Measurements from ENCODE around the gene KRTAP5-6.

Gene KRTAP5-6

DNA sequence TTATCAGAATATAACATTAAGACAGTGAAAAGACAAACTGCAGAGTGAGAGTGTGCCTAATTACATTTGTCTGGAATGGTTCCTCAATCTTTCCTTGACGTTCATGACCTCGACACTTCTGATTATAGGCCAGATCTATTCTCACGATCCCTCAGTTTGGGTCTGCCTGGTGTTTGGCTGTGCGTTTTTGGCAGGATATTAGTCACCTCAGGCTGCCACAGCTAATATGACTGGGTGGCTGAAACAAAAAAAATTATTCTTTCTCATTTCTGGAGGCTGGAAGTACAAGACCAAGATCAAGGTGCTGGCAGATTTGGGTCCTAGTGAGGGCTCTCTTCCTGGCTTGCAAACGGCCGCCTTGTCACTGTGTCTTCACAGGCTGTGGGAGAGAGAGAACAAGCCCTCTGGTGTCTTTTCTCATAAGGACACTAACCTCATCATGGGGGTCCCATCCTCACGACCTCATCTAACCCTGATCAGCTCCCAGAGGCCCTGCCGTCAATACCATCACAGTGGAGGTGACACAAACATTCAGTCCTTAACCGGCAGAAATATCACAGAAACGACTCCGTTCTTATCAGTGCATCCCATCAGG is 30.2 kb downstream of the KRTAP5-6 start:
- POLR2A ChIA-PET: no interaction called here
- TF ChIP-seq SUZ12 (IDR thresholded peaks at IDR 0.05) (no peak), BHLHE40 (IDR thresholded peaks at IDR 0.05; ENCODE audit: borderline replicate concordance) (no peak), FOXA1 (IDR thresholded peaks at IDR 0.05) (no peak), CTBP1 (IDR thresholded peaks at IDR 0.05; ENCODE audit: borderline replicate concordance) (no peak), LEF1 (IDR thresholded peaks at IDR 0.05; ENCODE audit: borderline replicate concordance) (no peak), HDGF (IDR thresholded peaks at IDR 0.05; ENCODE audit: borderline replicate concordance) (no peak), SP1 (IDR thresholded peaks at IDR 0.05) (no peak), NFRKB (IDR thresholded peaks at IDR 0.05) (no peak), ARNT (IDR thresholded peaks at IDR 0.05) (no peak), FOXM1 (IDR thresholded peaks at IDR 0.05; ENCODE audit: borderline replicate concordance) (no peak), FOXK2 (IDR thresholded peaks at IDR 0.05) (no peak), ZNF384 (IDR thresholded peaks at IDR 0.05) (no peak), TARDBP (IDR thresholded peaks at IDR 0.05) (no peak), L3MBTL2 (conservative IDR thresholded peaks at IDR 0.05) (no peak), ELF4 (IDR thresholded peaks at IDR 0.05) (no peak)
- TF ChIP-seq, protein P1, sequence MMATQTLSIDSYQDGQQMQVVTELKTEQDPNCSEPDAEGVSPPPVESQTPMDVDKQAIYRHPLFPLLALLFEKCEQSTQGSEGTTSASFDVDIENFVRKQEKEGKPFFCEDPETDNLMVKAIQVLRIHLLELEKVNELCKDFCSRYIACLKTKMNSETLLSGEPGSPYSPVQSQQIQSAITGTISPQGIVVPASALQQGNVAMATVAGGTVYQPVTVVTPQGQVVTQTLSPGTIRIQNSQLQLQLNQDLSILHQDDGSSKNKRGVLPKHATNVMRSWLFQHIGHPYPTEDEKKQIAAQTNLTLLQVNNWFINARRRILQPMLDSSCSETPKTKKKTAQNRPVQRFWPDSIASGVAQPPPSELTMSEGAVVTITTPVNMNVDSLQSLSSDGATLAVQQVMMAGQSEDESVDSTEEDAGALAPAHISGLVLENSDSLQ (IDR thresholded peaks at IDR 0.05): no peak
- CTCF ChIA-PET: no interaction called here
- no peak for DNase-seq (ENCODE audit: extremely low spot score)

DNA sequence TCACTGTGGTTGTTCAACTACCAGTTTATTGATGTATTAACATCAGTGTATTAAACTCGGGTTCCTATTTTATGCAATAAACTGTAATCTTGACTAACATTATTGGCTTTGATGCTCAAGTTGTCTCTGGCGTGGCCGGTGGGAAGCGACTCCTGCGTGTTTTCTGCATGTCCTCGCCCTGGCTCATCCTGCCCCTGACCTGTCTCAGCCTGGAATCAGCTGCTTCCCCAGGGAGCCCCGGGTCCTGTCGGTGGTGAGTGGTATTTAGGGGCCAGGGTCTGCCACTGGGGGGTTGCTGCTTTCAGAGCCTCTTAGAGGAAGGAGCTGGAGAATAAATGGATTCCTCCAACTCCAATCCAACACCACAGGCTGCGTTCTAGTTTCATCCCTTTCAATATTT is 30.9 kb downstream of the KRTAP5-6 start:
- POLR2A ChIA-PET: no interaction called here
- CTCF ChIA-PET: no interaction called here
- TF ChIP-seq FOXM1 (IDR thresholded peaks at IDR 0.05; ENCODE audit: borderline replicate concordance) (no peak), TARDBP (IDR thresholded peaks at IDR 0.05) (no peak), HDGF (IDR thresholded peaks at IDR 0.05; ENCODE audit: borderline replicate concordance) (no peak), FOXA1 (IDR thresholded peaks at IDR 0.05) (no peak), ELF4 (IDR thresholded peaks at IDR 0.05) (no peak), L3MBTL2 (conservative IDR thresholded peaks at IDR 0.05) (no peak), ZNF384 (IDR thresholded peaks at IDR 0.05) (no peak), FOXK2 (IDR thresholded peaks at IDR 0.05) (no peak), SUZ12 (IDR thresholded peaks at IDR 0.05) (no peak), CTBP1 (IDR thresholded peaks at IDR 0.05; ENCODE audit: borderline replicate concordance) (no peak), ARNT (IDR thresholded peaks at IDR 0.05) (no peak), BHLHE40 (IDR thresholded peaks at IDR 0.05; ENCODE audit: borderline replicate concordance) (no peak), LEF1 (IDR thresholded peaks at IDR 0.05; ENCODE audit: borderline replicate concordance) (no peak), SP1 (IDR thresholded peaks at IDR 0.05) (no peak), NFRKB (IDR thresholded peaks at IDR 0.05) (no peak)
- TF ChIP-seq, protein P1 (IDR thresholded peaks at IDR 0.05): no peak
- no peak for DNase-seq (ENCODE audit: extremely low spot score)

DNA sequence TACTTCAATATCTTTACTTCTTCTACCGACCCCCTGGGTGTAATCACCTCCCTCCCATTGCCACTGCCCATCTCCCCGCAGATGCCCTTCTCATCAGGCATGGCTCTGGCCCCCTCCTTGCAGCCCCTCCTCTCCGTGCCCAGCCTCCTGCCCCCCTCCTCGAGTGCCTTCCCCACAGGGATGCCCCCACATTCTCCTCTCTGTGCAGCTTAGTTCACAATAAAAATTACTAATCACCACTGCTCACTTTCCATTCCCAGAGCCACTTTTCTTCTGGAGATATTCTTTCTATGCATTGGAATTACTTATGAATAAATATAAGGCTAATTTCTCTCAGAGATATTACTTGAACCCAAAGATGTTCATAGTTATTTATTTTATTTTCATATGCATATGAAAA is 31.3 kb downstream of the KRTAP5-6 start:
- ChIA-PET POLR2A (no interaction called here), CTCF (no interaction called here)
- TF ChIP-seq BHLHE40 (IDR thresholded peaks at IDR 0.05; ENCODE audit: borderline replicate concordance) (no peak), FOXA1 (IDR thresholded peaks at IDR 0.05) (no peak)
- DNase-seq (ENCODE audit: extremely low spot score): no peak

DNA sequence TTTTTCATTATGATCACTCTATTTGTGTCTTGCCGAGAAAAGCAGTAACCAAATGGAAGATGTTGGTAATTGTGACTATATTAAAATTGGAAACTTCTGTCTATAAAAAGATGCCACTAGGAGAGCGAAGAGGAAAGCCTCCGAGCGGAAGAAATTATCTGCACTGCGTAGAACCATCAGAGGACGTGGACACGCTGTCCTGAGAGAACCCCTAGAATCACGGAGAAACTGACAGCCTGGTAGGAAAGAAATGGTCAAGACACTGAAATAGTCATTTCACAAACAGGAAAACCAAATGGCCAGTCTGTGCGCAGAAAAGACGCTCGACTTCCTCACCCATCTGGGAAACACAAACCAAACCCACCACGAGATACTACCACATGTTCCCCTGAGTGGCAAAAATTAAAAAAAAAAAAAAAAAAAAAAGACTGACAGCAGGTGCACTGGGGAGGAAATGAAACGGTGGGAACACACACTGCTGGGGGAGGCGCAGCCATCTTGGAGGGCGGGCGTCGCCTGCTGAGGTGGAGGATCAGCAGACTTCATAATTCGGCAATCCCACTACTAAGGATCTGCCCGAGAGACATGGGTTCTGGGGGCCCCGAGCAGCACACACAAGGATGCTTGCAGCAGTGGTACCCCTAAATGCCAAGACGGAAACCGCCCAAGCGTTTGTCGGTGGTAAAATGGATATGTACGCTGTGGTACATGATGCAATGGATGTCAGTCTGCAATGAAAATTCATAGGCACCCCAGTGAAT is 32.1 kb downstream of the KRTAP5-6 start:
- no peak for TF ChIP-seq ELF4 (IDR thresholded peaks at IDR 0.05)
- TF ChIP-seq FOXM1 (IDR thresholded peaks at IDR 0.05; ENCODE audit: borderline replicate concordance): no peak
- TF ChIP-seq BHLHE40 (IDR thresholded peaks at IDR 0.05; ENCODE audit: borderline replicate concordance): no peak
- no peak for TF ChIP-seq SP1 (IDR thresholded peaks at IDR 0.05)
- TF ChIP-seq LEF1 (IDR thresholded peaks at IDR 0.05; ENCODE audit: borderline replicate concordance): no peak
- TF ChIP-seq, protein P1 (IDR thresholded peaks at IDR 0.05): no peak
- no peak for TF ChIP-seq FOXA1 (IDR thresholded peaks at IDR 0.05)
- TF ChIP-seq ARNT (IDR thresholded peaks at IDR 0.05): no peak
- TF ChIP-seq SUZ12 (IDR thresholded peaks at IDR 0.05): no peak
- no peak for TF ChIP-seq HDGF (IDR thresholded peaks at IDR 0.05; ENCODE audit: borderline replicate concordance)
- TF ChIP-seq CTBP1 (IDR thresholded peaks at IDR 0.05; ENCODE audit: borderline replicate concordance): no peak
- TF ChIP-seq ZNF384 (IDR thresholded peaks at IDR 0.05): no peak
- TF ChIP-seq TARDBP (IDR thresholded peaks at IDR 0.05): no peak
- no peak for TF ChIP-seq FOXK2 (IDR thresholded peaks at IDR 0.05)
- TF ChIP-seq L3MBTL2 (conservative IDR thresholded peaks at IDR 0.05): no peak
- no peak for TF ChIP-seq NFRKB (IDR thresholded peaks at IDR 0.05)
- DNase-seq (ENCODE audit: extremely low spot score): no peak
- ChIA-PET POLR2A (no interaction called here), CTCF (no interaction called here)

DNA sequence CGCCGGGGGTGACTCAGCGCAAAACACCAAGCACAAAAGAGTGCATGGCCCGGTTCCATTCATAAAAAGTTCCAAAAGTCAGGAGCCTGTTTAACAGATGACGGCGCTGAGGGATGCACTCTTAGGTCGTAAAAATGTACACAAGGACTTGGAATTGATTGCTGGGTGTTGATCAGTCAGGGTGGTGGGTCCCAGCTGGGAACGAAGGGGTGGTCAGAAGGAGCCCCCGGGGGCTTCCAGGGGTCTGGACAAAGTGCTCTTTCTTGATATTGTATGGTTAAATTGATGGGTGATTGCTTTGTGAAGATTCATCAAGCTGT is 32.7 kb downstream of the KRTAP5-6 start:
- TF ChIP-seq SUZ12 (IDR thresholded peaks at IDR 0.05) (no peak), FOXK2 (IDR thresholded peaks at IDR 0.05) (no peak), ZNF384 (IDR thresholded peaks at IDR 0.05) (no peak), ARNT (IDR thresholded peaks at IDR 0.05) (no peak), L3MBTL2 (conservative IDR thresholded peaks at IDR 0.05) (no peak), FOXM1 (IDR thresholded peaks at IDR 0.05; ENCODE audit: borderline replicate concordance) (no peak), SP1 (IDR thresholded peaks at IDR 0.05) (no peak), LEF1 (IDR thresholded peaks at IDR 0.05; ENCODE audit: borderline replicate concordance) (no peak), TARDBP (IDR thresholded peaks at IDR 0.05) (no peak), NFRKB (IDR thresholded peaks at IDR 0.05) (no peak), FOXA1 (IDR thresholded peaks at IDR 0.05) (no peak), ELF4 (IDR thresholded peaks at IDR 0.05) (no peak), BHLHE40 (IDR thresholded peaks at IDR 0.05; ENCODE audit: borderline replicate concordance) (no peak), CTBP1 (IDR thresholded peaks at IDR 0.05; ENCODE audit: borderline replicate concordance) (no peak), HDGF (IDR thresholded peaks at IDR 0.05; ENCODE audit: borderline replicate concordance) (no peak)
- TF ChIP-seq, protein P1 (IDR thresholded peaks at IDR 0.05): no peak
- CTCF ChIA-PET: no interaction called here
- no peak for DNase-seq (ENCODE audit: extremely low spot score)
- POLR2A ChIA-PET: no interaction called here
